Fibroblast of mammary gland (primary cell): ENCODE data around the gene ATOSA.
A peak's percentile ranks its signal among the peaks of the same experiment; 100 is the strongest.

ENCODE experiments used
- DNase-seq: peaks from one replicate; pipeline ENCODE4 v3.0.0-alpha.2; 2010; ENCODE audit warnings: low read depth
- H3K4me3 ChIP-seq: 2 replicates; pipeline ENCODE4 v1.5.1; 2011; ENCODE audit warnings: low read depth, mild to moderate bottlenecking, low read length, moderate library complexity; ENCODE audit not compliant: control insufficient read depth
- CTCF ChIP-seq: conservative IDR thresholded peaks from 2 replicates; pipeline ENCODE4 v1.5.1; 2011; ENCODE audit warnings: low read depth, low read length, inconsistent platforms; ENCODE audit not compliant: control insufficient read depth, insufficient read depth

The ATOSA gene

GRCh38 chr15:52717481-52717880 is 38.3 kb upstream of the ATOSA start:
- H3K4me3 ChIP-seq, result no peak overlapping the region

GRCh38 chr15:52716536-52716935 is 37.3 kb upstream of the ATOSA start:
- no peak for TF ChIP-seq CTCF
- no peak for DNase-seq
- no peak overlapping the region for H3K4me3 ChIP-seq

More at GRCh38 chr15:52717481-52717880, 38.3 kb upstream of the ATOSA start:
- DNase-seq, result no peak
- no peak for TF ChIP-seq CTCF

- DNase-seq, result no peak
- no peak for TF ChIP-seq CTCF
Measured at GRCh38 chr15:52715411-52715810, 36.2 kb upstream of the ATOSA start.

GRCh38 chr15:52714968-52715367 is 35.8 kb upstream of the ATOSA start:
- TF ChIP-seq CTCF, result no peak
- no peak overlapping the region for H3K4me3 ChIP-seq
- no peak for DNase-seq

More at GRCh38 chr15:52715411-52715810, 36.2 kb upstream of the ATOSA start:
- H3K4me3 ChIP-seq, result no peak overlapping the region

- DNase-seq, result no peak
- no peak for TF ChIP-seq CTCF
- H3K4me3 ChIP-seq, result no peak overlapping the region
Measured at GRCh38 chr15:52710708-52711389, 31.7 kb upstream of the ATOSA start.

- DNase-seq, result peak; percentile 15
- H3K4me3 ChIP-seq, result no peak overlapping the region
- TF ChIP-seq CTCF, result no peak
Measured at GRCh38 chr15:52710050-52710707, 31.0 kb upstream of the ATOSA start.
